ENCODE data around the gene WRAP73.

Gene WRAP73

GRCh38 chr1:3614755-3615742, 34.9 kb downstream of the WRAP73 start:
- in situ Hi-C loops (cut with HindIII; ENCODE audit: low sequenced_read_pairs), result no loop called here

GRCh38 chr1:3612123-3612522, 37.8 kb downstream of the WRAP73 start:
- in situ Hi-C loops (cut with HindIII; ENCODE audit: low sequenced_read_pairs), result no loop called here

- in situ Hi-C loops (cut with HindIII; ENCODE audit: low sequenced_read_pairs), result no loop called here
These were observed 38.5 kb downstream of the WRAP73 start, which contains the start of gene MEGF6 for GRCh38 chr1:3611170-3612019. TSS of gene MEGF6 (minus strand) at chr1:3611508. CDS start at chr1:3611268, 240 bp downstream.

- in situ Hi-C loops (cut with HindIII; ENCODE audit: low sequenced_read_pairs), result no loop called here
These were observed 39.3 kb downstream of the WRAP73 start for GRCh38 chr1:3610527-3611169.

DNA sequence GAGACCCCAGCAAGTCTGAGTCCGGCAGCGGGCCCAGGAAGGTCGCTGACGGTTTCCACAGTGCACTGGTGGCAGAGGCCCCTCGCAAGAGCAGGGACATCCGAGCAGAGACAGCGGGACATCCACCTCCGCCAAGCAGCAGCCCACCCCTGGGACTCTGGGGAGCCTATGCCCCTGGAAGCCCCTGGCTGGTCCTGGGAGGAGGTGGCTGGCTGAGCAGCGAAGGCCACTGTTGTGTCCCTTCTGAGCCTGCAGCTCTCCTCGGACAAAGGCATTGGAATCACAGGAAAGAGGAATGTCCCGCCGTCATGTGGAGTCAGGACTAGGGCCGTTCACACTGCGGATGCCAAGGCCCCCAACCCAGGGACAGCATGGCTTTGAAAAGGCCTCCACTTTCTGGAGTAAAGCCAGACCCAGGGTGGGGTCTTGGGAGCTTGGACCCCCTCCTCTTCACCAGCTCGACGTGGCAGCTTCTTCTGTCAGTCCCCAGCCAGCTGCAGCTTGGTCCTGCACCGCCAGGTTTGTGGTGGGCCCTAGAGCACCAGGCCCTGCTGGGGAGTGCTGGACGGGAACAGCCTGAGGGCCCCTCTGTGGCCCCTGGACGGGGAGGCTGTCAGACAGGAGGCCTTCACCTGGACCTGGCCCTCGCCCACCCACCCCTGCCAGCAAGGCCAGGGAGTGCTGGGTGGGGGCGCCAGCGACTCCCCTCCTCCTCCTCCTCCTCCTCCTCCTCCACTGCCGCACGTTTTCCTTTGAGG, 40.0 kb downstream of the WRAP73 start:
- in situ Hi-C loops (cut with HindIII; ENCODE audit: low sequenced_read_pairs), result no loop called here

DNA sequence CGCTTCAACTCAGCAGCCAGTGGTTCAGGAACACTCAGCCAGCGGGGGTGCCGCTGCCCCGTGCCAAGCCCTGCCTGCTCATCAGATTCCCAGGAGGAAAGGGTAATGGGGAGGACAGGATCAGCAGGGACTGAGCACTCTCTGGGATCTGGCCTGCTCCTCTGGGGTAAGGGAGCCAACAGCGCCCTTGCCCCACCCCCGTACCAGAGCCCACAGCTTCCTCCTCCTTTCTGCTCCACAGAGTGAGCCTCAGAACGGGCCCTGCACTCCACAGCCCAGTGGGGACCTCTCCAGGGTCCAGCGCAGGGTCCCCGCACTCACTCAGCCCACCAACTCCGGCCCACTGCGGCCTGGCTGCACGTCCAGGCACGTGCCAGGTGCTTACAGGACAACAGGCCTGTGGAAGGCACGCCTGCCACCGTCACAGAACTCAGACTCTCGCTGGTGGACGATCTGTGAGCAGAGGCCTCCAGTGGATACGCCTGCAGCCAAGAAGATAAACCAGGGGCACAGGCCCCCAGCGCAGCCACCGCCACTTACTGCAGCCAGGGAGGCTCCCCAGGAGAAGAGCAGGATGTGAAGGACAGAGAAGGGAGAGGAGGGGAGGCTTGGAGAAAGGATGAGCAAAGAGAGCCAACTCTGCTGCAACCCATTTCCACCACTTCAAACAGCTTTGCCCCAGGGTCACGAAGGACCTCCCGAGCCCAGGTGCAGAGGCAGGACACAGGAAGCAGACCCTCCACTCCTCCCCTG, 40.7 kb downstream of the WRAP73 start:
- in situ Hi-C loops (cut with HindIII; ENCODE audit: low sequenced_read_pairs), result no loop called here

GRCh38 chr1:3608154-3608553, 41.7 kb downstream of the WRAP73 start:
- in situ Hi-C loops (cut with HindIII; ENCODE audit: low sequenced_read_pairs), result no loop called here

- in situ Hi-C loops (cut with HindIII; ENCODE audit: low sequenced_read_pairs), result no loop called here
These were observed 42.2 kb downstream of the WRAP73 start for GRCh38 chr1:3607703-3608065.

DNA sequence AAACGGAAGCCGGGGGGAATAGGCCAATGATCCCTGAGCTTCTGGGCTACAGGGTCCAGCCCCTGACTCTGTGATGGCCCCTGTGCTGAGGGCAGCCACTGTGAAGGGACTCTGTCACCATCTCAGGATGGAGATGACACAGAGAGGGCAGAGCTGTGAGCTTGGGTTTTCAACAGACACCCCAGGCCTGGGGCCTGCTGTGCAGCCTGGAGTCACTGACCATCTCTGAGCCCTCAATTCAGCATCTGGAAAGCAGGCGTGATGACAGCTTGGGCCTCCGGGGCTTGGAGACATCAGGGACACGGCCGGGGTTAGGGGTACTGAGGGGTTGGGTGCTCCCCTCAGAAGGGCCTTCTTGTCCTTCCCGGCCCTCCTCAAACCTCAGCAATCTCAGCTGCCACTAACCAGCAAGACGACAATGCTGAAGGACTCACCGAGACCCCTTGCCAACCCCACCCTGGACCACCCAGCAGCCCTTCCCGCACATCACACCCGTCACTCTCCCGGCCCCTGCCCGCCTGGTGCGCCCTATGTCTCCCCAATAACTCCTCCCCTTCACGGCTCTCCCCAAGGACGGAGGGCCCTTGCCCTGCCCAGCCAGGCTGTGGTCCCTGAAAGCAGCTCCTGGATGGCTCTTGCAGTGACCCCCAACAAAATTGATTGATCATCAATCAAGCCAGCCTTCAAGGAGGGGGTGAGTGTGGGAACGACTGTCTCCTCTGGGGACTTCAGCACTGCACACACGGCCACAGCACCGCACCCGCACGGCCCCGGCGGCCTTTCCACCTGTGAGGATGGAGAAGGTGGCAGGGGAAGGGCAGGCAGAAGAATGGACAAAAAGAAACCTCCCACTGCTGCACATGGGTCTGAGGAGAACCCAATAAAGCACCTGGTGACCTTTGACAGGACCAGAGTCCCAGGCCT, 42.9 kb downstream of the WRAP73 start:
- in situ Hi-C loops (cut with HindIII; ENCODE audit: low sequenced_read_pairs), result no loop called here

- in situ Hi-C loops (cut with HindIII; ENCODE audit: low sequenced_read_pairs), result no loop called here
These were observed 44.7 kb downstream of the WRAP73 start for GRCh38 chr1:3604997-3605823.

GRCh38 chr1:3604468-3604974, 45.4 kb downstream of the WRAP73 start:
- in situ Hi-C loops (cut with HindIII; ENCODE audit: low sequenced_read_pairs), result no loop called here

GRCh38 chr1:3603571-3604467, 46.1 kb downstream of the WRAP73 start:
- in situ Hi-C loops (cut with HindIII; ENCODE audit: low sequenced_read_pairs), result no loop called here

- in situ Hi-C loops (cut with HindIII; ENCODE audit: low sequenced_read_pairs), result no loop called here
These were observed 46.7 kb downstream of the WRAP73 start for GRCh38 chr1:3603156-3603555.

DNA sequence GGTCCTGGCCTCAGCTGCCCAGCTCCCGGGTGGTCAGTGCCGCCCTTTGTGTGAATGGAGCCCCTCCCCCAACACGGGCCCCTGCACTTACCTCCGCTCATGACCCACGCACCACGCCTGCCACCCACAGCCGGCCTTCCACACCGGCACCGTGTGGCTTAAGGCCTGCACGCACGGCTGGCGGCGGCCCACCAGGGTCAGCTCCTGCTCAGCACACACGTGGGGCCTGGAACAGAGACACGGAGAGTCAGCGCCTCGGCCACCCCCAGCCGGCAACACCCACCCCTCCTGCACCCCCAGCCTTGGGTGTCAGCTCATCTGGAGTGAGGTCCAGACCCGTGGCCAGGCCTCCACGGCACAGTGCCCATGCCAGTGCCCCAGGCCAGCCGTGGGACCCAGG, 47.5 kb downstream of the WRAP73 start:
- in situ Hi-C loops (cut with HindIII; ENCODE audit: low sequenced_read_pairs), result no loop called here

- in situ Hi-C loops (cut with HindIII; ENCODE audit: low sequenced_read_pairs), result no loop called here
These were observed 48.2 kb downstream of the WRAP73 start for GRCh38 chr1:3601743-3602142.

DNA sequence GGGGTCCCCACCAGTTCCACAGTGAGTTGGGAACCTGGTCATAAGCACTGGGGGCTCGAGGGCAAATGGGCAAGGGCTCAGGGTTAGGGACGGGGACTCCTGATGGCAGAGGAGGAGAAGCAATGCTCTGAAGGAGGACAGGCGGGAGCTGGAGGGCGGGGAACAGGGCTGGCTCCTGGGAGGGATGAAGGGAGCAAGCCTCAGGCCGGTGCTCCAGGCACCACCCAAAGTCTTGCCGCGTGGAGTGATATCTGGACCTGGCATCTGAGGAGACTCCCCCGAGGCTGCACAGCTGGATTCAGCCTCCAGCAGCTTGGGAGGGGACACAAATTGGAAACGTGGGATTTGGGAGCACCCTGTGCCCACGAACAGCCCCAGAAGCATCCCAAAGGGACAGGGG, 49.5 kb downstream of the WRAP73 start:
- in situ Hi-C loops (cut with HindIII; ENCODE audit: low sequenced_read_pairs), result no loop called here

GRCh38 chr1:3599816-3600215, 50.1 kb downstream of the WRAP73 start:
- in situ Hi-C loops (cut with HindIII; ENCODE audit: low sequenced_read_pairs), result no loop called here

Measured in endothelial cell of hepatic sinusoid (primary cell).